IMR-90 (cell line): ENCODE results near the gene RAET1G. TPM values are rescaled to one million over a fixed set of nuclear protein-coding genes. Genes with fewer than 3 reads are reported as not detected.

Source experiments
- ATAC-seq: fragments of 200-7000 bp; cut with Tn5 transposase; 2 replicates; pipeline ENCODE4 v1.9.1; 2020; ENCODE audit warnings: low read depth, mild to moderate bottlenecking, moderate library complexity
- BruUV-seq: library from RNA; stranded (reverse); fragments of 400-500 nt; replicated peaks from 2 replicates; lab custom pipeline; 2021; lab: Mats Ljungman, UMichigan
- CTCF ChIA-PET: fragments of 300-600 bp; formaldehyde crosslinking; extraction: SDS; loops from one replicate; lab custom pipeline; 2021; ENCODE audit warnings: antibody characterized with exemption; lab: Yijun Ruan, JAX
- POLR2A ChIA-PET: fragments of 300-600 bp; sonication (Branson Sonifier 250); formaldehyde crosslinking; loops from one replicate; lab custom pipeline; 2022; ENCODE audit warnings: antibody characterized with exemption; ENCODE audit not compliant: unreplicated experiment; lab: Charles Lee
- DNase-seq: peaks from one replicate; pipeline ENCODE4 v3.0.0; 2013
- H2AFZ ChIP-seq: replicated peaks from 2 replicates; pipeline ENCODE3; 2013; ENCODE audit warnings: low read length, mild to moderate bottlenecking; ENCODE audit not compliant: poor library complexity
- H2AK5ac ChIP-seq: 2 replicates; pipeline ENCODE4 v1.6.1; 2013; ENCODE audit warnings: low read depth, low read length, inconsistent platforms
- H2AK9ac ChIP-seq: replicated peaks from 2 replicates; pipeline ENCODE3; 2013; ENCODE audit warnings: mild to moderate bottlenecking, low read depth, low read length, moderate library complexity; ENCODE audit not compliant: poor library complexity
- H2BK120ac ChIP-seq: 2 replicates; pipeline ENCODE4 v1.6.1; 2013; ENCODE audit warnings: low read depth, low read length, inconsistent platforms
- H2BK15ac ChIP-seq: 3 replicates; pipeline ENCODE4 v1.6.1; 2013; ENCODE audit warnings: low read depth, low read length, inconsistent platforms
- H2BK20ac ChIP-seq: 2 replicates; pipeline ENCODE4 v1.6.1; 2013; ENCODE audit warnings: low read depth, mild to moderate bottlenecking, inconsistent platforms, low read length, moderate library complexity
- H2BK5ac ChIP-seq: 2 replicates; pipeline ENCODE4 v1.6.1; 2013; ENCODE audit warnings: mild to moderate bottlenecking, low read depth, low read length, inconsistent platforms; ENCODE audit not compliant: poor library complexity, severe bottlenecking
- H3K14ac ChIP-seq: replicated peaks from 2 replicates; pipeline ENCODE4 v1.6.1; 2013; ENCODE audit warnings: low read depth, low read length, inconsistent platforms
- H3K18ac ChIP-seq: 2 replicates; pipeline ENCODE4 v1.6.1; 2013; ENCODE audit warnings: low read depth, low read length, control low read depth
- H3K23ac ChIP-seq: 2 replicates; pipeline ENCODE4 v1.6.1; 2013; ENCODE audit warnings: low read depth, low read length, inconsistent platforms
- H3K27ac ChIP-seq: 2 replicates; pipeline ENCODE4 v1.5.1; 2013; ENCODE audit warnings: mild to moderate bottlenecking, control low read depth, low read length; ENCODE audit not compliant: insufficient read depth
- H3K27me3 ChIP-seq: 2 replicates; pipeline ENCODE4 v1.6.1; 2013; ENCODE audit warnings: low read length; ENCODE audit not compliant: control insufficient read depth, insufficient read depth
- H3K36me3 ChIP-seq: 2 replicates; pipeline ENCODE4 v1.6.1; 2013; ENCODE audit warnings: low read length, mixed read lengths; ENCODE audit not compliant: control insufficient read depth, insufficient read depth
- H3K4ac ChIP-seq: 2 replicates; pipeline ENCODE4 v1.6.1; 2013; ENCODE audit warnings: low read depth, low read length, inconsistent platforms
- H3K4me1 ChIP-seq: 2 replicates; pipeline ENCODE4 v1.6.1; 2013; ENCODE audit warnings: low read length, mixed read lengths; ENCODE audit not compliant: control insufficient read depth, insufficient read depth
- H3K4me2 ChIP-seq: 2 replicates; pipeline ENCODE4 v1.6.1; 2013; ENCODE audit warnings: low read depth, mild to moderate bottlenecking, control low read depth, low read length, moderate library complexity
- H3K4me3 ChIP-seq: 2 replicates; pipeline ENCODE4 v1.5.1; 2013; ENCODE audit warnings: low read depth, mild to moderate bottlenecking, control low read depth, low read length, moderate library complexity; ENCODE audit not compliant: insufficient read depth
- H3K56ac ChIP-seq: 2 replicates; pipeline ENCODE4 v1.6.1; 2013; ENCODE audit warnings: low read length, inconsistent platforms; ENCODE audit not compliant: insufficient read depth; ENCODE audit errors: extremely low read depth
- H3K79me1 ChIP-seq, 2 experiments: 2 replicates each; pipeline ENCODE4 v1.6.1; 2013; ENCODE audit warnings: low read length in 2 of 2, inconsistent platforms in 1 of 2, low read depth in 1 of 2
- H3K9ac ChIP-seq: 2 replicates; pipeline ENCODE4 v1.6.1; 2013; ENCODE audit warnings: low read depth, low read length, control low read depth
- H3K9me1 ChIP-seq: 2 replicates; pipeline ENCODE4 v1.6.1; 2013; ENCODE audit warnings: low read length, inconsistent platforms; ENCODE audit not compliant: insufficient read depth
- H3K9me3 ChIP-seq: 2 replicates; pipeline ENCODE4 v1.6.1; 2013; ENCODE audit warnings: low read length; ENCODE audit not compliant: control insufficient read depth, insufficient read depth
- H4K20me1 ChIP-seq: 2 replicates; pipeline ENCODE4 v1.6.1; 2013; ENCODE audit warnings: low read length, inconsistent platforms; ENCODE audit not compliant: insufficient read depth
- H4K5ac ChIP-seq: 2 replicates; pipeline ENCODE4 v1.6.1; 2013; ENCODE audit warnings: mild to moderate bottlenecking, low read depth, low read length, control low read depth
- H4K8ac ChIP-seq, 2 experiments: 2 replicates each; pipeline ENCODE4 v1.6.1; 2013; ENCODE audit warnings: low read depth in 2 of 2, low read length in 2 of 2, control low read depth in 1 of 2, inconsistent platforms in 1 of 2
- H4K91ac ChIP-seq: 2 replicates; pipeline ENCODE4 v1.6.1; 2013; ENCODE audit warnings: low read depth, low read length, inconsistent platforms; ENCODE audit not compliant: insufficient read depth
- CTCF ChIP-seq: conservative IDR thresholded peaks from 2 replicates; pipeline ENCODE4 v1.5.1; 2012; ENCODE audit warnings: mild to moderate bottlenecking, low read depth, low read length, improper control_type of control experiment
- ELK1 ChIP-seq: fragments of 150-350 bp; IDR thresholded peaks from 2 replicates; pipeline ENCODE4 v1.6.1; 2016; ENCODE audit warnings: low read depth, mild to moderate bottlenecking, low read length, moderate library complexity, borderline replicate concordance
- MAFK ChIP-seq: IDR thresholded peaks from 2 replicates; pipeline ENCODE4 v1.6.1; 2012; ENCODE audit warnings: low read depth, low read length, improper control_type of control experiment
- MAZ ChIP-seq: IDR thresholded peaks from 2 replicates; pipeline ENCODE4 v1.6.1; 2012; ENCODE audit warnings: low read depth, mild to moderate bottlenecking, low read length, improper control_type of control experiment, moderate library complexity, borderline replicate concordance
- MXI1 ChIP-seq: IDR thresholded peaks from 2 replicates; pipeline ENCODE4 v1.6.1; 2012; ENCODE audit warnings: low read depth, mild to moderate bottlenecking, low read length, moderate library complexity, borderline replicate concordance
- NFE2L2 ChIP-seq: fragments of 150-350 bp; IDR thresholded peaks from 2 replicates; pipeline ENCODE4 v1.6.1; 2016; ENCODE audit warnings: low read depth, mild to moderate bottlenecking, low read length
- RCOR1 ChIP-seq: IDR thresholded peaks from 2 replicates; pipeline ENCODE4 v1.6.1; 2012; ENCODE audit warnings: mild to moderate bottlenecking, low read length, improper control_type of control experiment; ENCODE audit not compliant: insufficient replicate concordance
- RFX5 ChIP-seq: IDR thresholded peaks from 2 replicates; pipeline ENCODE4 v1.8.0; 2012; ENCODE audit warnings: low read depth, mild to moderate bottlenecking, low read length, moderate library complexity
- USF2 ChIP-seq: fragments of 150-350 bp; IDR thresholded peaks from 2 replicates; pipeline ENCODE4 v1.6.1; 2017; ENCODE audit warnings: mild to moderate bottlenecking, antibody characterized with exemption, low read length, low read depth
- WGBS, 2 experiments: methylation state at CpG; one replicate each; pipeline versions ENCODE4 v1.1.5 to v1.1.7; 2013; ENCODE audit warnings: missing lambda C conversion rate in 2 of 2; ENCODE audit not compliant: insufficient read length in 1 of 2; ENCODE audit errors: extremely low coverage in 2 of 2; 5-methylcytosine and 5-hydroxymethylcytosine counted together
- dilution Hi-C: fragments of 300-500 bp; cut with HindIII; formaldehyde crosslinking; loops from one replicate; pipeline ENCODE4 v1.14.3; 2018; ENCODE audit warnings: low sequenced_read_pairs; ENCODE audit not compliant: unreplicated experiment
- in situ Hi-C: fragments of 300-500 bp; cut with MboI; formaldehyde crosslinking; loops from 3 replicates; pipeline ENCODE4 v1.14.3; 2019; ENCODE audit warnings: low sequenced_read_pairs, inconsistent platforms, mixed read lengths
- intact Hi-C: fragments of 100-400 bp; cut with micrococcal nuclease; formaldehyde crosslinking; loops from 2 replicates; pipeline ENCODE4 v1.10.0; 2022
- polyA plus RNA-seq, 3 experiments: library from polyadenylated mRNA; depleted of rRNA; stranded (reverse); fragments of >200 nt; gene quantifications; 2 replicates each; pipeline ENCODE4 v1.2.3, GENCODE V29; 2012; ENCODE audit warnings: low replicate concordance in 1 of 3
- total RNA-seq: library from RNA; depleted of rRNA; stranded (reverse); fragments of >200 nt; gene quantifications from 2 replicates; pipeline ENCODE4 v1.2.3, GENCODE V29; 2012

Gene RAET1G
- total and polyA plus RNA-seq, 2 of the 4 experiments (the other 2 are of a cell fraction) = 1.3 to 4.2 TPM

DNA sequence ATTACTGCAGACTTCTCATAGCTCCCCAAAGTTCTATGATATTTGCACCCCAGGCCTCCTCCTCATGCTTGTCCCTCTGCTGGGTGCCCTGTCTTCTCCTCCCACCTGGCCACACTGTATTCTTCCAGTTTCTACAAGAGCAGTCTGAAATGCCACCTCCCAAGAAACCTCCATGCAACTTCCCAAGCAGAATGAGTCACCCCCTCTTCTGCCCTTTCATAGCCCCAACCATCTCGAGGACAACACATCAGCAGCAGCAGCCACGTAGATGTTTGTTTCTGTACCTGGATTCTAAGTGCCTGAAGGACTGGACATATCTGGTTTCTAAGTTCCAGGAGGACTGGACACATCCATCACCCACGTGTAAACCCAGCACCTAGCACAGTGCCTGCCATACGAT is 12.3 kb upstream of the RAET1G start:
- Histone ChIP-seq H3K36me3 (no peaks in the 10 kb centered on the region), H4K91ac (no peak overlapping the region), H3K27me3 (peaks cover 55% of the 10 kb centered on the region), H3K4me3 (no peak overlapping the region), H2BK15ac (no peak overlapping the region), H3K14ac (no peak overlapping the region), H3K56ac (no peak overlapping the region), H4K8ac (no peak overlapping the region), H3K9me3 (no peaks in the 10 kb centered on the region), H3K23ac (no peak overlapping the region), H2BK5ac (no peak overlapping the region), H3K4me2 (no peak overlapping the region), H2AK9ac (no peak overlapping the region), H2AFZ (no peak overlapping the region), H3K79me1 (no peaks in the 10 kb centered on the region), H3K18ac (no peak overlapping the region), H2BK120ac (no peak overlapping the region), H2AK5ac (no peak overlapping the region), H3K4me1 (peaks cover 4% of the 10 kb centered on the region; the same call in 1 of the 2 replicates), H3K9me1 (no peaks in the 10 kb centered on the region), H3K27ac (no peak overlapping the region), H4K20me1 (no peaks in the 10 kb centered on the region), H2BK20ac (no peak overlapping the region), H3K9ac (no peak overlapping the region), H4K5ac (no peak overlapping the region), H3K4ac (no peak overlapping the region)
- no TSS peak for BruUV-seq
- intact Hi-C loops (loop anchor here (2.0 to 10.0 kb wide), 2 partner anchors 134 to 880 kb away; partner anchors contain the start of gene ULBP3), in situ Hi-C loops (loop anchor here (5.0 to 25.0 kb wide), 3 partner anchors 72 to 880 kb away; no protein-coding TSS in a partner anchor), dilution Hi-C loops (no loop called here)
- no CpG with 5 or more reads among the region's 4 CpGs for WGBS, 2 experiments
- no peak for TF ChIP-seq MAFK
- no peak for TF ChIP-seq MAZ
- no peak for TF ChIP-seq ELK1
- TF ChIP-seq CTCF = no peak
- no peak for TF ChIP-seq NFE2L2
- TF ChIP-seq RFX5 = no peak
- no peak for TF ChIP-seq RCOR1
- no peak for TF ChIP-seq USF2
- TF ChIP-seq MXI1 = no peak
- ChIA-PET CTCF (interaction anchor here (1.8 kb wide), 1 partner anchor 81 kb away, joined by 6 read pairs; no protein-coding TSS in a partner anchor), POLR2A (no interaction called here)
- DNase-seq = peak; percentile 34
- ATAC-seq = no peak
